HFFc6 (cell line): ENCODE measurements around the gene GEMIN7. TPM values are rescaled to one million over a fixed set of nuclear protein-coding genes. Genes with fewer than 3 reads are reported as not detected.
A peak's percentile ranks its signal among the peaks of the same experiment; 100 is the strongest.

Experiments
- DNase-seq: peaks from one replicate; pipeline ENCODE4 v3.0.0-alpha.2; 2018
- H3K27ac Mint-ChIP-seq: 2 replicates; pipeline ENCODE4 v1.8.0; 2020; ENCODE audit warnings: mild to moderate bottlenecking, mixed read lengths
- H3K27me3 Mint-ChIP-seq: 2 replicates; pipeline ENCODE4 v1.8.0; 2021; ENCODE audit warnings: mild to moderate bottlenecking, moderate library complexity, mixed read lengths; ENCODE audit not compliant: insufficient read depth
- H3K36me3 Mint-ChIP-seq: 2 replicates; pipeline ENCODE4 v1.8.0; 2021; ENCODE audit warnings: low read depth, mixed read lengths
- H3K4me1 Mint-ChIP-seq: 2 replicates; pipeline ENCODE4 v1.8.0; 2020; ENCODE audit warnings: low read depth, mixed read lengths
- H3K4me3 Mint-ChIP-seq: 2 replicates; pipeline ENCODE4 v1.8.0; 2020; ENCODE audit warnings: mild to moderate bottlenecking, moderate library complexity, mixed read lengths
- H3K9me3 Mint-ChIP-seq: 2 replicates; pipeline ENCODE4 v1.8.0; 2020; ENCODE audit warnings: mild to moderate bottlenecking, mixed read lengths
- total RNA-seq, 6 experiments: library from RNA; stranded (reverse); fragmentation: NEBNext Ultra II Directional; extraction: Animal tissue kit (Norgen Biotek cat#: 25700); gene quantifications; 2 replicates in 1 of 6; 3 replicates in 5 of 6; pipeline ENCODE4 v1.2.3, GENCODE V29; 2021
- TF ChIP-seq, protein P1 (sequence below): fragments of 200-600 bp; sonication (generic); IDR thresholded peaks from 2 replicates; pipeline ENCODE4 v1.5.0; 2021; ENCODE audit warnings: antibody characterized with exemption, mild to moderate bottlenecking

The GEMIN7 gene
- total RNA-seq, 6 experiments from 2014 or later, result 34.3 to 43.4 (median 39.0) TPM

- peak; percentile 83 for DNase-seq
- Mint-ChIP-seq H3K27ac (peak within 1 kb of the TSS; percentile 97), H3K27me3 (no peaks in the 10 kb centered on the region; the same call in 1 of the 2 replicates), H3K36me3 (peaks cover 19% of the 10 kb centered on the region), H3K9me3 (no peaks in the 10 kb centered on the region), H3K4me1 (peaks cover 23% of the 10 kb centered on the region), H3K4me3 (peak within 1 kb of the TSS; percentile 92)
- TF ChIP-seq, protein P1, sequence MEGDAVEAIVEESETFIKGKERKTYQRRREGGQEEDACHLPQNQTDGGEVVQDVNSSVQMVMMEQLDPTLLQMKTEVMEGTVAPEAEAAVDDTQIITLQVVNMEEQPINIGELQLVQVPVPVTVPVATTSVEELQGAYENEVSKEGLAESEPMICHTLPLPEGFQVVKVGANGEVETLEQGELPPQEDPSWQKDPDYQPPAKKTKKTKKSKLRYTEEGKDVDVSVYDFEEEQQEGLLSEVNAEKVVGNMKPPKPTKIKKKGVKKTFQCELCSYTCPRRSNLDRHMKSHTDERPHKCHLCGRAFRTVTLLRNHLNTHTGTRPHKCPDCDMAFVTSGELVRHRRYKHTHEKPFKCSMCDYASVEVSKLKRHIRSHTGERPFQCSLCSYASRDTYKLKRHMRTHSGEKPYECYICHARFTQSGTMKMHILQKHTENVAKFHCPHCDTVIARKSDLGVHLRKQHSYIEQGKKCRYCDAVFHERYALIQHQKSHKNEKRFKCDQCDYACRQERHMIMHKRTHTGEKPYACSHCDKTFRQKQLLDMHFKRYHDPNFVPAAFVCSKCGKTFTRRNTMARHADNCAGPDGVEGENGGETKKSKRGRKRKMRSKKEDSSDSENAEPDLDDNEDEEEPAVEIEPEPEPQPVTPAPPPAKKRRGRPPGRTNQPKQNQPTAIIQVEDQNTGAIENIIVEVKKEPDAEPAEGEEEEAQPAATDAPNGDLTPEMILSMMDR, result no peak; the same call in 1 of the 2 replicates
Observed at GRCh38 chr19:45038931-45039893, 39.8 kb upstream of the GEMIN7 start, which contains the start of gene CLASRP. TSS of gene CLASRP (plus strand) at chr19:45039045. CDS start at chr19:45040213, 1,168 bp downstream.

- H3K36me3 Mint-ChIP-seq, result peaks cover 19% of the 10 kb centered on the region
- no peaks in the 10 kb centered on the region; the same call in 1 of the 2 replicates for H3K27me3 Mint-ChIP-seq
- TF ChIP-seq, protein P1, result no peak
- peaks cover 23% of the 10 kb centered on the region for H3K4me1 Mint-ChIP-seq
- H3K27ac Mint-ChIP-seq, result no peak overlapping the region
- H3K4me3 Mint-ChIP-seq, result peak overlapping the region; percentile 92
- DNase-seq, result no peak
- no peaks in the 10 kb centered on the region for H3K9me3 Mint-ChIP-seq
Observed at GRCh38 chr19:45040059-45040771, 38.8 kb upstream of the GEMIN7 start.

GRCh38 chr19:45041125-45041524, 37.9 kb upstream of the GEMIN7 start:
- TF ChIP-seq, protein P1, result no peak
- Mint-ChIP-seq H3K4me1 (peaks cover 23% of the 10 kb centered on the region), H3K4me3 (peak overlapping the region; percentile 60), H3K36me3 (peaks cover 25% of the 10 kb centered on the region), H3K9me3 (no peaks in the 10 kb centered on the region), H3K27ac (no peak overlapping the region), H3K27me3 (no peaks in the 10 kb centered on the region; the same call in 1 of the 2 replicates)
- DNase-seq, result no peak

DNA sequence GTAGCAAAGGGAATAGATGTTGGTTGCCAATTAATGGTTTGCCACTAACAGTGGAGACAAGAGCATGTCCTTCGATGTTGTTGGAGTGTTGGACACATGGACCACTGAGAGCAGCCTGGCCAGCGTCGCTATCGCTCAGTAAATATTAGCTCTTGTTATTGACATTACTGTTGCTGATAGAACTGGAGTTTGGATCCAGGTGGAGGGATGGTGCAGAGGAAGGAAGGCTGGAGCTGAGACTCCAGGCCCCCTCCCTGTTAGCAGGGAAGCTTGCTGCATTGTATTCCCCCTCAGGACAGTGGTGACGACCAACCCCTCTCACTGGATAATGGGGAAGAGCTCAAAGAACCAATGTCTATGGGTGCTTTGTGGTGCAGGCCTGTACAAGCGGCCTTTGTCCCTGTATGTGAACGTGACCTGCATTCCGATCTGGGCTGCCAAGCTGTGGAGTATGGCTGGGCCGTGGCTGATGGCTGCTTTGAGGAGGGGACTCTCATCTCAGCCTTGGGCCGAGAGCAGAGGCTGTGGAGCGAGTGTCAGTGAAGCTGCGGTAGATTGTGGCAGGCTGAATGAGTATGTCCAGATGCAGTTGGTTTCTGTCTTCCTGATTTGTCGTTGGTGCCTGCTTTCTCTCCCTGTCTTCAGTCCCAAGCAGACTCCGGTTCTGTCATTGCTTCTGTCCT, 33.2 kb upstream of the GEMIN7 start:
- no peak overlapping the region for H3K27ac Mint-ChIP-seq
- TF ChIP-seq, protein P1, result no peak
- H3K27me3 Mint-ChIP-seq, result no peaks in the 10 kb centered on the region; the same call in 1 of the 2 replicates
- H3K9me3 Mint-ChIP-seq, result no peaks in the 10 kb centered on the region
- peaks cover 21% of the 10 kb centered on the region for H3K36me3 Mint-ChIP-seq
- peaks cover 31% of the 10 kb centered on the region for H3K4me1 Mint-ChIP-seq
- no peak overlapping the region for H3K4me3 Mint-ChIP-seq
- no peak for DNase-seq

- no peaks in the 10 kb centered on the region; the same call in 1 of the 2 replicates for H3K27me3 Mint-ChIP-seq
- H3K9me3 Mint-ChIP-seq, result no peaks in the 10 kb centered on the region
- TF ChIP-seq, protein P1, result no peak
- H3K36me3 Mint-ChIP-seq, result peaks cover 17% of the 10 kb centered on the region
- H3K4me3 Mint-ChIP-seq, result no peak overlapping the region
- no peak overlapping the region for H3K27ac Mint-ChIP-seq
- no peak for DNase-seq
- peaks cover 33% of the 10 kb centered on the region for H3K4me1 Mint-ChIP-seq
Observed at GRCh38 chr19:45046355-45046754, 32.7 kb upstream of the GEMIN7 start.
